ENCODE results near the gene POLE.

- TF ChIP-seq CTCF (IDR thresholded peaks at IDR 0.05; ENCODE audit: borderline replicate concordance, extremely low read depth, low read length, poor library complexity, severe bottlenecking): no peak
- TF ChIP-seq EZH2 (IDR thresholded peaks at IDR 0.05; ENCODE audit: borderline replicate concordance, low read depth, low read length, severe bottlenecking): no peak
Measured at GRCh38 chr12:132622437-132623071, 64.6 kb downstream of the POLE start.

All from DND-41 (cell line).